ENCODE data around the gene ARHGAP19. TPM values are rescaled to one million over a fixed set of nuclear protein-coding genes. Genes with fewer than 3 reads are reported as not detected.

Gene ARHGAP19
- total RNA-seq, 1 experiment from 2014 or later, result 33.2 TPM

DNA sequence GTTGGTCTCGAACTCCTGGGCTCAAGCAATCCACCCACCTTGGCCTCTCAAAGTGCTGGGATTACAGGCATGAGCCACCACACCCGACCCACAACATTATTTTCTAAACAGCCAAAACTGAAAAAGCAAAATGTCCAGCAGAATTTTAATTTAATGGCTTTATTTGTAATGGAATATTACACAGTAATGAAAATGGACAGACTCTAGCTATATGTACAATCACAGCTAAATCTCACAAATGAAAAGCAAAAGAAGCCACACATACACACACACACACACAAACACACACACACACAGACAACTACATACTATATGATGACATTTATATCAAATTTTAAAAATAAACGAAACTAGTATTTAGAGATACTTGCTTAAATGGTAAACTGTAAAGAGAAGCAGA lies 18.7 kb downstream of the ARHGAP19 start:
- peaks cover 3% of the 10 kb centered on the region for H3K79me1 ChIP-seq (ENCODE audit: insufficient read depth, low read depth, low read length, poor library complexity, severe bottlenecking)
- H2BK5ac ChIP-seq (ENCODE audit: insufficient read length, low read length), result no peak overlapping the region
- Mint-ChIP-seq H3K4me3 (no peak overlapping the region), H3K27me3 (ENCODE audit: low read depth) (no peaks in the 10 kb centered on the region), H3K36me3 (ENCODE audit: insufficient read depth in 1 of 3, low read depth in 3 of 3) (peaks cover 5 to 35% (median 7%) of the 10 kb centered on the region in 3 experiments; a peak in 6 of 7 replicates), H3K4me1 (peaks cover 8 to 13% of the 10 kb centered on the region in 2 experiments), H3K9me3 (peaks cover 11 to 19% of the 10 kb centered on the region in 2 experiments; a peak in 4 of 5 replicates), H3K27ac (no peak overlapping the region)
- H3K9me3 ChIP-seq (ENCODE audit: control insufficient read depth, low read depth, low read length), result no peaks in the 10 kb centered on the region
- H3K23me2 ChIP-seq (ENCODE audit: insufficient read length, low read depth, low read length, poor library complexity, severe bottlenecking), result no peaks in the 10 kb centered on the region
- H4K8ac ChIP-seq (replicated peaks; ENCODE audit: insufficient read length, low read depth, low read length), result no peak overlapping the region
- no peak for DNase-seq
- H4K5ac ChIP-seq (ENCODE audit: insufficient read length, low read depth, low read length), result no peak overlapping the region
- H3K23ac ChIP-seq (ENCODE audit: insufficient read length, low read depth, low read length), result no peak overlapping the region
- no peak overlapping the region for H3K56ac ChIP-seq (ENCODE audit: insufficient read length, low read depth, low read length)
- no peaks in the 10 kb centered on the region for H3K27me3 ChIP-seq (ENCODE audit: insufficient read depth, low read length)
- H4K20me1 ChIP-seq (ENCODE audit: control insufficient read depth, insufficient read depth, insufficient read length), result no peaks in the 10 kb centered on the region
- no peak overlapping the region for H3K9ac ChIP-seq (ENCODE audit: extremely low read depth, insufficient read length, low read length)
- H3K79me2 ChIP-seq (ENCODE audit: insufficient read depth, low read length), result no peaks in the 10 kb centered on the region; the same call in 1 of the 2 replicates
- H2AFZ ChIP-seq (ENCODE audit: low read length), result no peak overlapping the region
- H3K27ac ChIP-seq (ENCODE audit: insufficient read length, low read depth, low read length), result no peak overlapping the region
- no peak overlapping the region for H3K4me2 ChIP-seq (ENCODE audit: insufficient read depth, insufficient read length, low read length)
- H3K14ac ChIP-seq (ENCODE audit: insufficient read depth, low read length), result no peak overlapping the region
- H3K18ac ChIP-seq (ENCODE audit: insufficient read length, low read depth, low read length), result no peak overlapping the region
- H3K4ac ChIP-seq (ENCODE audit: low read depth, low read length), result no peak overlapping the region
- no peak overlapping the region for H3T11ph ChIP-seq (ENCODE audit: low read length)
- no peak overlapping the region for H2BK12ac ChIP-seq (ENCODE audit: insufficient read length, low read depth, low read length)
- H2BK120ac ChIP-seq (ENCODE audit: low read depth, low read length, poor library complexity, severe bottlenecking), result no peak overlapping the region
- TF ChIP-seq, protein P1, sequence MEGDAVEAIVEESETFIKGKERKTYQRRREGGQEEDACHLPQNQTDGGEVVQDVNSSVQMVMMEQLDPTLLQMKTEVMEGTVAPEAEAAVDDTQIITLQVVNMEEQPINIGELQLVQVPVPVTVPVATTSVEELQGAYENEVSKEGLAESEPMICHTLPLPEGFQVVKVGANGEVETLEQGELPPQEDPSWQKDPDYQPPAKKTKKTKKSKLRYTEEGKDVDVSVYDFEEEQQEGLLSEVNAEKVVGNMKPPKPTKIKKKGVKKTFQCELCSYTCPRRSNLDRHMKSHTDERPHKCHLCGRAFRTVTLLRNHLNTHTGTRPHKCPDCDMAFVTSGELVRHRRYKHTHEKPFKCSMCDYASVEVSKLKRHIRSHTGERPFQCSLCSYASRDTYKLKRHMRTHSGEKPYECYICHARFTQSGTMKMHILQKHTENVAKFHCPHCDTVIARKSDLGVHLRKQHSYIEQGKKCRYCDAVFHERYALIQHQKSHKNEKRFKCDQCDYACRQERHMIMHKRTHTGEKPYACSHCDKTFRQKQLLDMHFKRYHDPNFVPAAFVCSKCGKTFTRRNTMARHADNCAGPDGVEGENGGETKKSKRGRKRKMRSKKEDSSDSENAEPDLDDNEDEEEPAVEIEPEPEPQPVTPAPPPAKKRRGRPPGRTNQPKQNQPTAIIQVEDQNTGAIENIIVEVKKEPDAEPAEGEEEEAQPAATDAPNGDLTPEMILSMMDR (conservative IDR thresholded peaks at IDR 0.05), result no peak
- no peaks in the 10 kb centered on the region for H3K4me1 ChIP-seq (ENCODE audit: insufficient read depth, low read length)
- no CpG with 5 or more reads among the region's 3 CpGs for WGBS (ENCODE audit: extremely low coverage, insufficient read length, low lambda C conversion rate)
- H2BK20ac ChIP-seq (ENCODE audit: low read depth, low read length, poor library complexity, severe bottlenecking), result no peak overlapping the region
- no peak overlapping the region for H2AK5ac ChIP-seq (ENCODE audit: insufficient read length, low read length)
- no peak overlapping the region for H4K91ac ChIP-seq (ENCODE audit: insufficient read length, low read depth, low read length)
- H2BK15ac ChIP-seq (ENCODE audit: low read depth, low read length), result no peak overlapping the region
